ENCODE results near the gene LRP1-AS. TPM values are rescaled to one million over a fixed set of nuclear protein-coding genes. Genes with fewer than 3 reads are reported as not detected.
A peak's percentile ranks its signal among the peaks of the same experiment; 100 is the strongest.

The LRP1-AS gene
- total and polyA plus RNA-seq, 2 experiments from 2014 or later, result not detected

GRCh38 chr12:57141249-57141648, 6.2 kb downstream of the LRP1-AS start:
- H3K27me3 ChIP-seq, result no peaks in the 10 kb centered on the region
- peaks cover 4% of the 10 kb centered on the region for H3K4me1 ChIP-seq (ENCODE audit: low read depth)
- H3K9me3 ChIP-seq (ENCODE audit: low read depth), result no peaks in the 10 kb centered on the region
- no peak overlapping the region for H3K4me3 ChIP-seq
- TF ChIP-seq CTCF (IDR thresholded peaks at IDR 0.05; ENCODE audit: low read depth, low read length), result no peak
- H3K36me3 ChIP-seq, result peaks cover 40% of the 10 kb centered on the region
- DNase-seq (ENCODE audit: low read depth in 1 of 2, low spot score in 1 of 2), result no peak
- H3K27ac ChIP-seq, result no peak overlapping the region

- no peak overlapping the region for H3K4me3 ChIP-seq
- no peak for TF ChIP-seq CTCF (IDR thresholded peaks at IDR 0.05; ENCODE audit: low read depth, low read length)
- H3K9me3 ChIP-seq (ENCODE audit: low read depth), result no peaks in the 10 kb centered on the region
- DNase-seq (ENCODE audit: low read depth in 1 of 2, low spot score in 1 of 2), result peak in 1 of 2 donors; percentile 67
- no peak overlapping the region for H3K27ac ChIP-seq
- peaks cover 31% of the 10 kb centered on the region for H3K36me3 ChIP-seq
- no peaks in the 10 kb centered on the region for H3K27me3 ChIP-seq
- H3K4me1 ChIP-seq (ENCODE audit: low read depth), result peaks cover 15% of the 10 kb centered on the region
Observed at GRCh38 chr12:57139796-57140649, 7.4 kb downstream of the LRP1-AS start.

GRCh38 chr12:57138526-57139272, 8.7 kb downstream of the LRP1-AS start:
- Histone ChIP-seq H3K27ac (no peak overlapping the region), H3K36me3 (peaks cover 19% of the 10 kb centered on the region)

GRCh38 chr12:57135527-57136326, 11.7 kb downstream of the LRP1-AS start:
- Histone ChIP-seq H3K4me3 (no peak overlapping the region), H3K4me1 (ENCODE audit: low read depth) (peaks cover 39% of the 10 kb centered on the region), H3K27me3 (no peaks in the 10 kb centered on the region), H3K9me3 (ENCODE audit: low read depth) (no peaks in the 10 kb centered on the region), H3K36me3 (peaks cover 10% of the 10 kb centered on the region), H3K27ac (peak overlapping the region; percentile 52)
- DNase-seq (ENCODE audit: low read depth in 1 of 2, low spot score in 1 of 2), result peak in 1 of 2 donors; percentile 91
- TF ChIP-seq CTCF (IDR thresholded peaks at IDR 0.05; ENCODE audit: low read depth, low read length), result no peak

More at GRCh38 chr12:57138526-57139272, 8.7 kb downstream of the LRP1-AS start:
- H3K4me1 ChIP-seq (ENCODE audit: low read depth), result peaks cover 21% of the 10 kb centered on the region
- no peak for TF ChIP-seq CTCF (IDR thresholded peaks at IDR 0.05; ENCODE audit: low read depth, low read length)
- peak in 1 of 2 donors; percentile 74 for DNase-seq (ENCODE audit: low read depth in 1 of 2, low spot score in 1 of 2)
- no peak overlapping the region for H3K4me3 ChIP-seq
- no peaks in the 10 kb centered on the region for H3K27me3 ChIP-seq
- no peaks in the 10 kb centered on the region for H3K9me3 ChIP-seq (ENCODE audit: low read depth)

GRCh38 chr12:57134949-57135348, 12.5 kb downstream of the LRP1-AS start:
- no peak overlapping the region for H3K4me3 ChIP-seq
- H3K27ac ChIP-seq, result peak overlapping the region; percentile 52
- H3K9me3 ChIP-seq (ENCODE audit: low read depth), result no peaks in the 10 kb centered on the region
- peaks cover 45% of the 10 kb centered on the region for H3K4me1 ChIP-seq (ENCODE audit: low read depth)
- no peaks in the 10 kb centered on the region for H3K27me3 ChIP-seq
- peaks cover 6% of the 10 kb centered on the region for H3K36me3 ChIP-seq
- TF ChIP-seq CTCF (IDR thresholded peaks at IDR 0.05; ENCODE audit: low read depth, low read length), result no peak
- no peak for DNase-seq (ENCODE audit: low read depth in 1 of 2, low spot score in 1 of 2)
